ENCODE results near the gene PTPN14. TPM values are rescaled to one million over a fixed set of nuclear protein-coding genes. Genes with fewer than 3 reads are reported as not detected.

Gene PTPN14
- total and polyA plus RNA-seq, 2 experiments from 2014 or later: 18.7 to 70.2 TPM

DNA sequence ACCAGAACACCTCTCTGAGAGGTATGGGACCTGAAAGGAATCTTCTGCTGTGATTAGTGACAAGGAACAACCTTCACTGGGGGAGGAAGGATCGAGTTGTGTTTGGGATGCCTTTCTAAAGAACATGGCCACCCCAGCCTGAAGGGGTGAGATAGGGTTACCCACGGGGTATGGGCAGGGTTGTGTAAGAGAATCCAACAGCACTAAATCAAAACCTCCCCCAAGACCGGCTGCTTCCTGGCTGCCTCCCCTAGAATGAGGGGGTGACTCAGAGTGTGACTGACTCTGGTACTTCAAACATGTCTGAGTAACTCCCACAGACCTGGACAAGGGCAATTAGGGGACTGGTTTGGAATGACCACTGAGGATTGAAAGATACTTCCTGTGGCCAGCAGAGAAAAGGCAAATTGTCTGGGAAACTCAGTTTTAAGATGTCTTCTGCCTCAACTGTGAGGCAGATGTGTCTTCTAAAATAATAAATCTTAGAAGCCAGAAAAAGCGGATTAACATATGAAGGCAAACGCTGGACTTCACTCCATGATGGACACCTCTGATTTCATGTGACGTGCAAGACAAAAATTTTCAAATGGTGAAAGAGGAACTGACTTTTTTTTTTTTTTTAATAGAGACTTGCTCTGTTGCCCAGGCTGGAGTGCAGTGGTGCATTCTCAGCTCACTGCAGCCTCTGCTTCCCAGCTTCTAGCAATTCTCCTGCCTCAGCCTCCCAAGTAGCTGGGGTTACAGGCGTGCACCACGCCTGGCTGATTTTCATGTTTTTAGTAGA is 6.7 kb upstream of the PTPN14 start (continued):
- TF ChIP-seq ZNF462 (CRISPR knock-in tag; IDR thresholded peaks at IDR 0.05): no peak
- TF ChIP-seq, protein P1, sequence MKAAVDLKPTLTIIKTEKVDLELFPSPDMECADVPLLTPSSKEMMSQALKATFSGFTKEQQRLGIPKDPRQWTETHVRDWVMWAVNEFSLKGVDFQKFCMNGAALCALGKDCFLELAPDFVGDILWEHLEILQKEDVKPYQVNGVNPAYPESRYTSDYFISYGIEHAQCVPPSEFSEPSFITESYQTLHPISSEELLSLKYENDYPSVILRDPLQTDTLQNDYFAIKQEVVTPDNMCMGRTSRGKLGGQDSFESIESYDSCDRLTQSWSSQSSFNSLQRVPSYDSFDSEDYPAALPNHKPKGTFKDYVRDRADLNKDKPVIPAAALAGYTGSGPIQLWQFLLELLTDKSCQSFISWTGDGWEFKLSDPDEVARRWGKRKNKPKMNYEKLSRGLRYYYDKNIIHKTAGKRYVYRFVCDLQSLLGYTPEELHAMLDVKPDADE (IDR thresholded peaks at IDR 0.05): no peak
- TF ChIP-seq NANOG (IDR thresholded peaks at IDR 0.05; ENCODE audit: borderline replicate concordance): no peak
- TF ChIP-seq ZNF331 (CRISPR knock-in tag; IDR thresholded peaks at IDR 0.05; ENCODE audit: low read depth): no peak
- no peak for TF ChIP-seq EZH2 (IDR thresholded peaks at IDR 0.05; ENCODE audit: low read depth, unreplicated experiment)
- no peak for TF ChIP-seq STAT1 (IDR thresholded peaks at IDR 0.05; ENCODE audit: unreplicated experiment)

DNA sequence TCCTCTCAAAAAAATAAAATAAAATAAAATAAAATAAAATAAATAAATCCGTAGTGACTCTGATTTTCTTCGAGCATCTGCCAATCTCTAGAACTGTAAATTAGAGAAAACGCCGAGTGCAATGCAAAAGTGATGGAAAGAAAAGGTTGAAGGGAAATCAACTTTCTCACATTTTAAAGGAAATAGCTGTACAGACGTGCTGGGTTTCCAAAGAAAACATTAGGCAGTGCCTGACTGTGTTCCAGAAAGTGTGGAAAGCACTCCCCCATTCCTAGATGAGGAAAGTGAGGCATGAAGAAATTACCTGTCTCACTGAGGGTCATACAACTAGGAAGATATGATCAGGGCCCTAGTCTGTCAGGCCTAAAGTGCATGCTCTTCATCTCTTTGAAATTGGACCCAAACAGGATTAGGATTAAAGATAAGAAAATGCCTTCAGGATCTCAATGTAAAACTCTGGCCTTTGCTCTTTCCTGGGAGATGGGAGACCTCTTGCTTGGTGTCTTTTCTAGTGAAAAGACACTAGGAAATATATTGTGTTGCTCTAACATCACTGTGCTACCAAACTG is 1.8 kb upstream of the PTPN14 start:
- H3K4me1 Mint-ChIP-seq: peaks cover 38% of the 10 kb centered on the region
- no peaks in the 10 kb centered on the region for H3K9me3 Mint-ChIP-seq
- Histone ChIP-seq H4K20me1 (replicated peaks; ENCODE audit: insufficient read depth) (peaks cover 8% of the 10 kb centered on the region; the same call in 1 of the 2 replicates), H3K27ac (ENCODE audit: low read depth) (peak overlapping the region; percentile 100), H3K79me2 (replicated peaks; ENCODE audit: insufficient read depth) (peaks cover 29% of the 10 kb centered on the region), H2AFZ (peak overlapping the region; percentile 64; the same call in 1 of the 2 replicates), H3K27me3 (ENCODE audit: insufficient read depth) (no peaks in the 10 kb centered on the region), H3K4me2 (peak overlapping the region; percentile 68), H3K4me1 (ENCODE audit: insufficient read depth) (peaks cover 27% of the 10 kb centered on the region), H3K36me3 (ENCODE audit: insufficient read depth) (no peaks in the 10 kb centered on the region), H3K9me2 (ENCODE audit: insufficient read depth) (no peaks in the 10 kb centered on the region), H3K4me3 (peak overlapping the region; percentile 30; the same call in 1 of the 2 replicates), H3F3A (replicated peaks; ENCODE audit: low read depth) (peaks cover 7% of the 10 kb centered on the region; the same call in 1 of the 2 replicates)
- no peaks in the 10 kb centered on the region for H3K36me3 Mint-ChIP-seq (ENCODE audit: low read depth)
- H3K27me3 Mint-ChIP-seq (ENCODE audit: insufficient read depth, low read depth, poor library complexity): peaks cover 21% of the 10 kb centered on the region
- H3K27ac Mint-ChIP-seq: peak overlapping the region; percentile 100
- DNase-seq (ENCODE audit: low spot score) (no peak), ATAC-seq (no peak)
- H3K4me3 Mint-ChIP-seq: peak overlapping the region; percentile 57
- TF ChIP-seq, protein P1 (IDR thresholded peaks at IDR 0.05): no peak
- TF ChIP-seq STAT1 (IDR thresholded peaks at IDR 0.05; ENCODE audit: unreplicated experiment): no peak
- no peak for TF ChIP-seq EZH2 (IDR thresholded peaks at IDR 0.05; ENCODE audit: low read depth, unreplicated experiment)
- no peak for TF ChIP-seq POLR2AphosphoS5 (IDR thresholded peaks at IDR 0.05; ENCODE audit: low read depth)
- TF ChIP-seq JUNB (IDR thresholded peaks at IDR 0.05; ENCODE audit: unreplicated experiment): no peak

Measured in GM23338 (cell line).